K562 (cell line): ENCODE results near the gene NTF4. TPM values are rescaled to one million over a fixed set of nuclear protein-coding genes. Genes with fewer than 3 reads are reported as not detected.
A peak's percentile ranks its signal among the peaks of the same experiment; 100 is the strongest.
"Not testable (repeated sequence)": the region's sequence is repeated elsewhere in the genome, so short reads cannot be mapped to it uniquely, and the experiment has no call there.

Experiments
- ATAC-seq: fragments of 200-7000 bp; cut with Tn5 transposase; 3 replicates; pipeline ENCODE4 v1.9.1; 2020; ENCODE audit warnings: moderate library complexity
- BruUV-seq: library from RNA; stranded (reverse); fragments of 400-500 nt; replicated peaks from 2 replicates; lab custom pipeline; 2021; lab: Mats Ljungman, UMichigan
- CTCF ChIA-PET: fragments of 300-600 bp; formaldehyde crosslinking; extraction: SDS; loops from one replicate; lab custom pipeline; 2021; ENCODE audit warnings: low intra/inter-chr PET ratio; lab: Yijun Ruan, JAX
- POLR2A ChIA-PET: fragments of 300-600, 350-650 bp; sonication (Branson Sonifier 250); formaldehyde crosslinking; extraction: SDS; loops from one replicate; lab custom pipeline; 2021; ENCODE audit warnings: antibody characterized with exemption, inconsistent platforms; lab: Yijun Ruan, JAX
- DNase-seq, 4 experiments: peaks; one replicate each; pipeline versions ENCODE4 v3.0.0 to v3.0.0-alpha.2; 2011 to 2018; ENCODE audit warnings: low spot score in 3 of 4, mixed read lengths in 3 of 4; ENCODE audit errors: extremely low read depth in 1 of 4
- FAIRE-seq: peaks from 2 replicates; lab custom pipeline; 2011; peaks lifted over from hg19 to GRCh38; lab: Jason Lieb, UNC
- H2AFZ ChIP-seq: 2 replicates; pipeline ENCODE4 v1.6.0; 2011; ENCODE audit warnings: low read depth, low read length, control low read depth, inconsistent platforms
- H3K27ac ChIP-seq: fragments of 200-600 bp; 3 replicates; pipeline ENCODE4 v1.8.0; 2011; ENCODE audit warnings: low read depth, mild to moderate bottlenecking, control low read depth, inconsistent platforms, low read length, moderate library complexity, mixed read lengths; ENCODE audit errors: extremely low read depth
- H3K27me3 ChIP-seq, 2 experiments: fragments of 300-600 bp in 1 of 2; 2 replicates in 1 of 2; 3 replicates in 1 of 2; pipeline versions ENCODE4 v1.6.0 to v1.8.0; 2011; ENCODE audit warnings: inconsistent platforms in 2 of 2, low read length in 2 of 2, mild to moderate bottlenecking in 1 of 2, mixed read lengths in 1 of 2, moderate library complexity in 1 of 2; ENCODE audit not compliant: control insufficient read depth in 2 of 2, insufficient read depth in 2 of 2
- H3K36me3 ChIP-seq: fragments of 300-600 bp; 3 replicates; pipeline ENCODE4 v1.8.0; 2011; ENCODE audit warnings: mild to moderate bottlenecking, low read length, inconsistent platforms; ENCODE audit not compliant: control insufficient read depth, insufficient read depth
- H3K4me1 ChIP-seq, 2 experiments: fragments of 200-600 bp in 1 of 2; replicated peaks in 1 of 2; 2 replicates in 1 of 2; 3 replicates in 1 of 2; pipeline versions ENCODE4 v1.5.1 to v1.8.0; 2011; ENCODE audit warnings: inconsistent platforms in 2 of 2, low read length in 2 of 2, mild to moderate bottlenecking in 1 of 2, mixed read lengths in 1 of 2, moderate library complexity in 1 of 2; ENCODE audit not compliant: control insufficient read depth in 2 of 2, insufficient read depth in 2 of 2
- H3K4me2 ChIP-seq: 2 replicates; pipeline ENCODE4 v1.6.1; 2011; ENCODE audit warnings: low read length, control low read depth, inconsistent platforms, mixed read lengths; ENCODE audit not compliant: insufficient read depth
- H3K4me3 ChIP-seq: fragments of 200-600 bp; sonication (generic), shearing (Covaris generic); 2 replicates; pipeline ENCODE4 v1.5.1; 2016; ENCODE audit warnings: control low read depth, inconsistent platforms
- H3K79me2 ChIP-seq: fragments of 200-600 bp; 3 replicates; pipeline ENCODE4 v1.8.0; 2011; ENCODE audit warnings: low read length, inconsistent platforms; ENCODE audit not compliant: control insufficient read depth, insufficient read depth
- H3K9ac ChIP-seq, 2 experiments: 2 replicates each; pipeline versions ENCODE4 v1.6.0 to v1.6.1; 2011; ENCODE audit warnings: low read depth in 2 of 2, low read length in 2 of 2, control low read depth in 1 of 2, inconsistent platforms in 1 of 2, mild to moderate bottlenecking in 1 of 2, mixed read lengths in 1 of 2; ENCODE audit not compliant: insufficient read depth in 1 of 2
- H3K9me1 ChIP-seq: one replicate; pipeline ENCODE4 v1.6.0; 2011; ENCODE audit warnings: inconsistent platforms, mild to moderate bottlenecking, low read length, moderate library complexity; ENCODE audit not compliant: control insufficient read depth, insufficient read depth
- H3K9me3 ChIP-seq: replicated peaks from 2 replicates; pipeline ENCODE4 v1.5.1; 2011; ENCODE audit warnings: low read depth, low read length, inconsistent platforms; ENCODE audit not compliant: control insufficient read depth, insufficient read depth
- H4K20me1 ChIP-seq: replicated peaks from 2 replicates; pipeline ENCODE4 v1.6.1; 2011; ENCODE audit warnings: low read length, inconsistent platforms, mixed read lengths; ENCODE audit not compliant: control insufficient read depth, insufficient read depth
- KDM1A ChIP-seq, 2 experiments: fragments of 450-650 bp; IDR thresholded peaks; 2 replicates each; pipeline ENCODE4 v1.6.1; 2016; ENCODE audit warnings: mild to moderate bottlenecking in 2 of 2
- RCOR1 ChIP-seq, 2 experiments: IDR thresholded peaks; 2 replicates each; pipeline ENCODE4 v1.6.1; 2012; ENCODE audit warnings: low read depth in 2 of 2, low read length in 2 of 2, borderline replicate concordance in 1 of 2, improper control_type of control experiment in 1 of 2
- WGBS: fragments of 100-300 bp; shearing (Covaris generic); methylation state at CpG from one replicate; pipeline ENCODE4 v1.1.6; 2016; ENCODE audit warnings: low coverage, mixed read lengths; ENCODE audit not compliant: insufficient coverage; ENCODE audit errors: missing lambda C conversion rate; 5-methylcytosine and 5-hydroxymethylcytosine counted together
- in situ Hi-C: fragments of 300-500 bp; cut with MboI; formaldehyde crosslinking; loops from 4 replicates; pipeline ENCODE4 v1.15.0; 2018; ENCODE audit warnings: inconsistent platforms, mixed read lengths
- intact Hi-C: fragments of 100-400 bp; cut with micrococcal nuclease; formaldehyde crosslinking; loops from 2 replicates; pipeline ENCODE4 v1.14.2; 2022
- polyA plus RNA-seq, 8 experiments: library from polyadenylated mRNA; depleted of rRNA in 4 of 8; stranded (reverse) in 5 of 8; unstranded in 3 of 8; fragments of >200 nt; fragmentation: Nextera tagmentation in 2 of 8; fragmentation: Illumina TruSeq in 1 of 8; extraction: Ambion mirVana in 2 of 8; extraction: Trizol in 1 of 8; gene quantifications; 2 replicates each; pipeline versions ENCODE4 v1.2.1 to v1.2.3, GENCODE V29; 2011 to 2014; ENCODE audit warnings: inconsistent platforms in 1 of 8, missing spikeins in 1 of 8
- total RNA-seq, 7 experiments: library from RNA; depleted of rRNA in 6 of 7; stranded (reverse); fragments of >200 nt in 6 of 7; fragmentation: Illumina TruSeq in 2 of 7; extraction: Trizol in 2 of 7; gene quantifications; 2 replicates each; pipeline versions ENCODE4 v1.2.1 to v1.2.3, GENCODE V29; 2011 to 2021; ENCODE audit warnings: low replicate concordance in 1 of 7
- TF ChIP-seq, protein P1 (sequence below): IDR thresholded peaks from 2 replicates; pipeline ENCODE4 v1.6.1; 2011; ENCODE audit warnings: borderline replicate concordance, low read depth, mild to moderate bottlenecking, moderate library complexity, low read length; ENCODE audit not compliant: insufficient read depth, poor library complexity, severe bottlenecking
- TF ChIP-seq, protein P2 (sequence below): fragments of 450-650 bp; IDR thresholded peaks from 2 replicates; pipeline ENCODE4 v1.6.1; 2016; ENCODE audit warnings: mild to moderate bottlenecking, moderate library complexity

NTF4 gene
- total and polyA plus RNA-seq, 9 of the 15 experiments (the other 6 are each of a cell fraction or from before 2014, with no cell fraction given), result not detected

DNA sequence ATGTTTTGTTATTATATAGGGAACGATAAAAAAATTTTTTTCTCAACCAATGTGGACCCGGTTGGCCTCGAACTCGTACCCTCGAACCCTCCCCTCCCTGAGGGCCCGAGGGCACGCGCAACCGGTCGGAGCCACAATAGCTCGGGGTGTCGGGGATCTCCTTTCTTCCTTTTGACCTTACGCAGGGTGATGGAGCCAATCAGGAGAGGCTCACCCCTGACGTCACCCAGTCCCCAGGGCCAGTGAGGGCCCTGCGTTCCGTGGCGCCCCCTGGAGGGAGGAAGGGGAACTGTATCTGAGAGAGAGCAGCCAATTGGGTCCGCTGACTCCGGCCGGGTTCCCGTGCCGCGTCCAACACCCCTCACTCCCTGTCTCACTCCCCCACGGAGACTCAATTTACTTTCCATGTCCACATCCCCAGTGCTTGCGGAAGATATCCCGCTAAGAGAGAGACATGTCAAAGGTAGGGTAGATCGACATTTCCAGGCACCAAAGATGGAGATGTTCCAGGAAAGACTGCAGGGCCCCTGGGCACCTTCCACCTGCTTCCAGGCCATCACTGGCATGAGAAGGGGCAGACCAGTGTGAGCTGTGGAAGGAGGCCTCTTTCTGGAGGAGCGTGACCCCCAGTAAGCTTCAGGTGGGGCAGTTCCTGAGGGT, 32.8 kb downstream of the NTF4 start, which contains the start of gene CGB2 (continued):
- TF ChIP-seq RCOR1 (IDR thresholded peaks at IDR 0.05; ENCODE audit: borderline replicate concordance in 1 of 2, low read depth in 2 of 2, low read length in 2 of 2) (peak in 1 of 2 experiments; percentile 87; a peak in 2 of 4 replicates), KDM1A (IDR thresholded peaks at IDR 0.05) (peak; percentile 57 to 83)
- TF ChIP-seq, protein P1, sequence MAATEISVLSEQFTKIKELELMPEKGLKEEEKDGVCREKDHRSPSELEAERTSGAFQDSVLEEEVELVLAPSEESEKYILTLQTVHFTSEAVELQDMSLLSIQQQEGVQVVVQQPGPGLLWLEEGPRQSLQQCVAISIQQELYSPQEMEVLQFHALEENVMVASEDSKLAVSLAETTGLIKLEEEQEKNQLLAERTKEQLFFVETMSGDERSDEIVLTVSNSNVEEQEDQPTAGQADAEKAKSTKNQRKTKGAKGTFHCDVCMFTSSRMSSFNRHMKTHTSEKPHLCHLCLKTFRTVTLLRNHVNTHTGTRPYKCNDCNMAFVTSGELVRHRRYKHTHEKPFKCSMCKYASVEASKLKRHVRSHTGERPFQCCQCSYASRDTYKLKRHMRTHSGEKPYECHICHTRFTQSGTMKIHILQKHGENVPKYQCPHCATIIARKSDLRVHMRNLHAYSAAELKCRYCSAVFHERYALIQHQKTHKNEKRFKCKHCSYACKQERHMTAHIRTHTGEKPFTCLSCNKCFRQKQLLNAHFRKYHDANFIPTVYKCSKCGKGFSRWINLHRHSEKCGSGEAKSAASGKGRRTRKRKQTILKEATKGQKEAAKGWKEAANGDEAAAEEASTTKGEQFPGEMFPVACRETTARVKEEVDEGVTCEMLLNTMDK, result peak; percentile 45
- TF ChIP-seq, protein P2, sequence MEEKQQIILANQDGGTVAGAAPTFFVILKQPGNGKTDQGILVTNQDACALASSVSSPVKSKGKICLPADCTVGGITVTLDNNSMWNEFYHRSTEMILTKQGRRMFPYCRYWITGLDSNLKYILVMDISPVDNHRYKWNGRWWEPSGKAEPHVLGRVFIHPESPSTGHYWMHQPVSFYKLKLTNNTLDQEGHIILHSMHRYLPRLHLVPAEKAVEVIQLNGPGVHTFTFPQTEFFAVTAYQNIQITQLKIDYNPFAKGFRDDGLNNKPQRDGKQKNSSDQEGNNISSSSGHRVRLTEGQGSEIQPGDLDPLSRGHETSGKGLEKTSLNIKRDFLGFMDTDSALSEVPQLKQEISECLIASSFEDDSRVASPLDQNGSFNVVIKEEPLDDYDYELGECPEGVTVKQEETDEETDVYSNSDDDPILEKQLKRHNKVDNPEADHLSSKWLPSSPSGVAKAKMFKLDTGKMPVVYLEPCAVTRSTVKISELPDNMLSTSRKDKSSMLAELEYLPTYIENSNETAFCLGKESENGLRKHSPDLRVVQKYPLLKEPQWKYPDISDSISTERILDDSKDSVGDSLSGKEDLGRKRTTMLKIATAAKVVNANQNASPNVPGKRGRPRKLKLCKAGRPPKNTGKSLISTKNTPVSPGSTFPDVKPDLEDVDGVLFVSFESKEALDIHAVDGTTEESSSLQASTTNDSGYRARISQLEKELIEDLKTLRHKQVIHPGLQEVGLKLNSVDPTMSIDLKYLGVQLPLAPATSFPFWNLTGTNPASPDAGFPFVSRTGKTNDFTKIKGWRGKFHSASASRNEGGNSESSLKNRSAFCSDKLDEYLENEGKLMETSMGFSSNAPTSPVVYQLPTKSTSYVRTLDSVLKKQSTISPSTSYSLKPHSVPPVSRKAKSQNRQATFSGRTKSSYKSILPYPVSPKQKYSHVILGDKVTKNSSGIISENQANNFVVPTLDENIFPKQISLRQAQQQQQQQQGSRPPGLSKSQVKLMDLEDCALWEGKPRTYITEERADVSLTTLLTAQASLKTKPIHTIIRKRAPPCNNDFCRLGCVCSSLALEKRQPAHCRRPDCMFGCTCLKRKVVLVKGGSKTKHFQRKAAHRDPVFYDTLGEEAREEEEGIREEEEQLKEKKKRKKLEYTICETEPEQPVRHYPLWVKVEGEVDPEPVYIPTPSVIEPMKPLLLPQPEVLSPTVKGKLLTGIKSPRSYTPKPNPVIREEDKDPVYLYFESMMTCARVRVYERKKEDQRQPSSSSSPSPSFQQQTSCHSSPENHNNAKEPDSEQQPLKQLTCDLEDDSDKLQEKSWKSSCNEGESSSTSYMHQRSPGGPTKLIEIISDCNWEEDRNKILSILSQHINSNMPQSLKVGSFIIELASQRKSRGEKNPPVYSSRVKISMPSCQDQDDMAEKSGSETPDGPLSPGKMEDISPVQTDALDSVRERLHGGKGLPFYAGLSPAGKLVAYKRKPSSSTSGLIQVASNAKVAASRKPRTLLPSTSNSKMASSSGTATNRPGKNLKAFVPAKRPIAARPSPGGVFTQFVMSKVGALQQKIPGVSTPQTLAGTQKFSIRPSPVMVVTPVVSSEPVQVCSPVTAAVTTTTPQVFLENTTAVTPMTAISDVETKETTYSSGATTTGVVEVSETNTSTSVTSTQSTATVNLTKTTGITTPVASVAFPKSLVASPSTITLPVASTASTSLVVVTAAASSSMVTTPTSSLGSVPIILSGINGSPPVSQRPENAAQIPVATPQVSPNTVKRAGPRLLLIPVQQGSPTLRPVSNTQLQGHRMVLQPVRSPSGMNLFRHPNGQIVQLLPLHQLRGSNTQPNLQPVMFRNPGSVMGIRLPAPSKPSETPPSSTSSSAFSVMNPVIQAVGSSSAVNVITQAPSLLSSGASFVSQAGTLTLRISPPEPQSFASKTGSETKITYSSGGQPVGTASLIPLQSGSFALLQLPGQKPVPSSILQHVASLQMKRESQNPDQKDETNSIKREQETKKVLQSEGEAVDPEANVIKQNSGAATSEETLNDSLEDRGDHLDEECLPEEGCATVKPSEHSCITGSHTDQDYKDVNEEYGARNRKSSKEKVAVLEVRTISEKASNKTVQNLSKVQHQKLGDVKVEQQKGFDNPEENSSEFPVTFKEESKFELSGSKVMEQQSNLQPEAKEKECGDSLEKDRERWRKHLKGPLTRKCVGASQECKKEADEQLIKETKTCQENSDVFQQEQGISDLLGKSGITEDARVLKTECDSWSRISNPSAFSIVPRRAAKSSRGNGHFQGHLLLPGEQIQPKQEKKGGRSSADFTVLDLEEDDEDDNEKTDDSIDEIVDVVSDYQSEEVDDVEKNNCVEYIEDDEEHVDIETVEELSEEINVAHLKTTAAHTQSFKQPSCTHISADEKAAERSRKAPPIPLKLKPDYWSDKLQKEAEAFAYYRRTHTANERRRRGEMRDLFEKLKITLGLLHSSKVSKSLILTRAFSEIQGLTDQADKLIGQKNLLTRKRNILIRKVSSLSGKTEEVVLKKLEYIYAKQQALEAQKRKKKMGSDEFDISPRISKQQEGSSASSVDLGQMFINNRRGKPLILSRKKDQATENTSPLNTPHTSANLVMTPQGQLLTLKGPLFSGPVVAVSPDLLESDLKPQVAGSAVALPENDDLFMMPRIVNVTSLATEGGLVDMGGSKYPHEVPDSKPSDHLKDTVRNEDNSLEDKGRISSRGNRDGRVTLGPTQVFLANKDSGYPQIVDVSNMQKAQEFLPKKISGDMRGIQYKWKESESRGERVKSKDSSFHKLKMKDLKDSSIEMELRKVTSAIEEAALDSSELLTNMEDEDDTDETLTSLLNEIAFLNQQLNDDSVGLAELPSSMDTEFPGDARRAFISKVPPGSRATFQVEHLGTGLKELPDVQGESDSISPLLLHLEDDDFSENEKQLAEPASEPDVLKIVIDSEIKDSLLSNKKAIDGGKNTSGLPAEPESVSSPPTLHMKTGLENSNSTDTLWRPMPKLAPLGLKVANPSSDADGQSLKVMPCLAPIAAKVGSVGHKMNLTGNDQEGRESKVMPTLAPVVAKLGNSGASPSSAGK, result peak; percentile 52
- TF ChIP-seq, all 486 proteins: peak for 55; not testable (repeated sequence) for 431

DNA sequence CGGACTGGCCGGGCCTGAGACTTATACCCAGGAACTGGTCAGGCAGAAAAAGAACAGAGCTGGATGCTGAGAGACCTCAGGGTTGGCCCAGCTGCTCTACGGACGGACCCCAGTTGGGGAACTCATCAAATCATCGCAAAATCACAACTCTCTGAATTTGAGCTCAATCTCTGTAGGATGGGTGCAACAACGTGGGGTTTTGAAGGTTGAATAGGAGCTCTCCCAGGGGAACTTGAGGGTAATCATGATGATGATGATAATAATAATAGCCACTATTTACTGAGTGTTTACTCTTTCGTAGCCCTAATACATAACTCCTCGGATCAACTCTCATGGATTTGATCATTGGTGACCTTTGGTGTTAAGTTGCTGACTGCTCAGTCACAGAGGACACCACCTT, 34.3 kb downstream of the NTF4 start:
- H3K36me3 ChIP-seq, FAIRE-seq, H3K4me2 ChIP-seq, H3K79me2 ChIP-seq, H3K4me1 ChIP-seq, H3K27me3 ChIP-seq, H3K9me3 ChIP-seq, CTCF ChIA-PET, H2AFZ ChIP-seq, H4K20me1 ChIP-seq, H3K27ac ChIP-seq, intact Hi-C loops, ATAC-seq, H3K4me3 ChIP-seq, H3K9ac ChIP-seq, H3K9me1 ChIP-seq, in situ Hi-C loops, POLR2A ChIA-PET, DNase-seq, BruUV-seq: not testable (repeated sequence)
- 30% methylated on average over 4 of the region's 8 CpGs for WGBS
